HFF-Myc (cell line): ENCODE results near the gene FAM171A2.
"Not testable (repeated sequence)": the region's sequence is repeated elsewhere in the genome, so short reads cannot be mapped to it uniquely, and the experiment has no call there.

ENCODE experiments used
- DNase-seq: peaks from one replicate; pipeline ENCODE4 v3.0.0-alpha.2; 2011; ENCODE audit warnings: low read depth; ENCODE audit errors: extremely low read depth
- H3K4me3 ChIP-seq: replicated peaks from 2 replicates; pipeline ENCODE4 v1.5.1; 2011; ENCODE audit warnings: low read depth, mild to moderate bottlenecking, control low read depth, low read length
- CTCF ChIP-seq: IDR thresholded peaks from 2 replicates; pipeline ENCODE4 v1.5.1; 2012; ENCODE audit warnings: mild to moderate bottlenecking, low read depth, low read length, control low read depth; ENCODE audit errors: missing control alignments

Gene FAM171A2

GRCh38 chr17:44376124-44376523 is 12.5 kb upstream of the FAM171A2 start:
- TF ChIP-seq CTCF, result peak; percentile 64
- no peak for DNase-seq
- H3K4me3 ChIP-seq, result no peak overlapping the region

GRCh38 chr17:44375196-44376017 is 11.8 kb upstream of the FAM171A2 start:
- no peak for DNase-seq
- no peak for TF ChIP-seq CTCF
- no peak overlapping the region for H3K4me3 ChIP-seq

GRCh38 chr17:44374306-44375195 is 10.9 kb upstream of the FAM171A2 start:
- TF ChIP-seq CTCF, result no peak
- no peak for DNase-seq
- H3K4me3 ChIP-seq, result no peak overlapping the region

GRCh38 chr17:44372036-44372435 is 8.4 kb upstream of the FAM171A2 start:
- no peak for TF ChIP-seq CTCF
- H3K4me3 ChIP-seq, result no peak overlapping the region
- no peak for DNase-seq

- not testable (repeated sequence) for H3K4me3 ChIP-seq, DNase-seq
Observed at GRCh38 chr17:44369414-44370023, 5.9 kb upstream of the FAM171A2 start.

GRCh38 chr17:44368391-44369243 is 5.0 kb upstream of the FAM171A2 start:
- not testable (repeated sequence) for DNase-seq, H3K4me3 ChIP-seq

- TF ChIP-seq CTCF, result no peak
- H3K4me3 ChIP-seq, result no peak overlapping the region
- no peak for DNase-seq
Observed at GRCh38 chr17:44367231-44367979, 3.8 kb upstream of the FAM171A2 start.

GRCh38 chr17:44365051-44365450 is 1.4 kb upstream of the FAM171A2 start:
- H3K4me3 ChIP-seq, DNase-seq: not testable (repeated sequence)
